NCI-H187 treated with DMSO at 0.1 percent for 48 hours (cell line): ENCODE measurements around the gene ABCB9.

Source experiments
- DNase-seq: peaks from one replicate; lab custom pipeline; 2025; lab: John Stamatoyannopoulos, UW

The ABCB9 gene

GRCh38 chr12:122994781-122995502, 28.7 kb upstream of the ABCB9 start:
- no peak for DNase-seq

DNA sequence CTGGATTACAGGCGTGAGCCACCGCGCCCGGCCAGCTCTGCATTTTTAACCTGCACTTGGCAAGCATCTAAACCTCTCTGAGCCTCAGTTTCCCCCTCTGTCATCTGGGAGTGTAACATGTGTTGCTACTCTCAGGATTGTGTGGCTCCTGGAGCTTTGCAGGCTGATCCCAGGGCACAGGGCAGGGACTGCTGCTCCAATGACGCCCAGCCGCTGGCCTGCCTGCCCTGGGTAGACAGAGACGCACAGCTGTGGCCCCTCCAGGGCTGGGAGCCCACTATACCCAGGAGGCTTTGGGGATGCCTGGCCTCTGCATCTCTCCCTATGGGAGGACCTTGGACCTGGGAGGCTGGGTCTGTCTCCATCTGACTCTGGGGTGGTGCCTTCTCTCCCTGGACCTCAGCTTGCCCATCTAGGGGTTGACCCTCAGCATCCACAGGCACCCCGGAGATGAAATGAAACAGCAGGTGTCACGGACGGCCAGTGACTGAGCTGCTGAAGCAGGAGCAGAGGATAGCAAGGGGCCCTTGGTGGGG, 27.9 kb upstream of the ABCB9 start:
- no peak for DNase-seq

DNA sequence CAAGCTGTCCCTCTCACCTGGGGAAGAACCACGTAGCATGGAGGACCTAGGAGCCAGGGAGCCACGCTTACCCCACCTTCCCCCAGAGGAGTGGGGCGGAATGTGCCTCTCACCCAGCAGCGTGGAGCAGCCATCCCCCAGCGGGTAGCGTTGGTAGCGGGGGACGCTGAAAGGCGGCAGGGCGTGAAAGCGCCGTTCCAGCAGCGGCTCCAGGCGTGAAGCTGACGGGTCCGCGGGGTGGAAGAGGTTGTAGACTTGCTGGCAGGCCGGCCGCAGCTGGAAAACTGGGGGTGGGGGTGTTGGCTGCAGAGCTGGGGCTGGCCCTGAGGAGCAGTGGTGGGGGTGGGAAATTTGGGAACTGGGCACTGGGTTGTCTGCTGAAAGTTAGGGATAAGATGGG, 26.1 kb upstream of the ABCB9 start:
- DNase-seq, result no peak

GRCh38 chr12:122991623-122992275, 25.5 kb upstream of the ABCB9 start:
- DNase-seq, result no peak

DNA sequence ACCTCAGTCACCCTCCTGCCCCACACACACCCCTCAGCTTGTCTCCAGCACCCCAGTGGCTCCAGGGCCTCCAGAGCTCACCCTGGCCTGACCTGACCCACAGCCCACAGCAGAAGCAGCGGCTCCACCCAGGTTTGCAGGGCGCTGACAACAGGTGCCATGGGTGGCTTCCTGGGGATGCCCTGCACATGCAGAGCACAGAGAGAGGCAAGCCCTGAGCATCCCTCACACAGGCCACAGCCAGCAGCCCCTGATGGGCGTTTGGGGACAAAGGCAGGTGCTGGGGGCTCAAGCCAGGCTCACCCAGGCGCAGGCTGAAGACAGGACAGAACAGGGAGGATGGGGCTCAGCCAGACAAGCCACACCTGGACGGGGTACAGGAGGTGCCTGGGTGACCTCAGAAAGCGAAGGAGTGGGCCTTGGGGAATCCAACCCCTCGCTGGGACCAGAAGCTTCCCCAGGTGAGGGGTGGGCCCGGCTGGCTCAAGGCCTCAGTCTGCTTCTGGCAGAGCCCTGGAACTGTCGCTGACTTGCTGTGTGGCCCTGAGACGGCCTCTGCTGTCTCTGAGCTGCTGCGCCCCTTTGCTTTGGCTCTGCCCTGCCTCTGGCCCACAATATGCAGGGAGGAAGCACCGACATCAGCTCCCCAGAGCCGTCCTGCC, 24.8 kb upstream of the ABCB9 start:
- DNase-seq, result no peak

DNA sequence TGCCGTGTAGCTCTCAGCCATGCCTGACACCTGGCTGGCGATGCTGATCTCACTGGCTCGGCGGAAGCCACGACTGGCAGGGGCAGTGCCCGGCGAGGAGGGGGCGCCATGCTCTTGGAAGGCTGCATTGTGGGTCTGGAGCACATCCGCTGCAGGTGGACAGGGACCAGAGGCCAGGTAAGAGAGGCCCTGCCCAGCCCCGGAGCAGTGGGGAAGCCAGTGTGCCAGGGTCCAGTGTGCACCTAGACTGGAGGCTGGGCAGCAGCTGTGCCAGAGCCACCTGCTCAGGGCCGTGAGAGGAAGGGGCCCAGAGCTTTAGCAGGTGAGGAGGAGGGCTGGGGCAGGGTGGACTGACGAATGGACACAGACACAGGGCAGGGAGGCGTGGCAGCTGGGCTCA, 24.3 kb upstream of the ABCB9 start:
- DNase-seq, result no peak

DNA sequence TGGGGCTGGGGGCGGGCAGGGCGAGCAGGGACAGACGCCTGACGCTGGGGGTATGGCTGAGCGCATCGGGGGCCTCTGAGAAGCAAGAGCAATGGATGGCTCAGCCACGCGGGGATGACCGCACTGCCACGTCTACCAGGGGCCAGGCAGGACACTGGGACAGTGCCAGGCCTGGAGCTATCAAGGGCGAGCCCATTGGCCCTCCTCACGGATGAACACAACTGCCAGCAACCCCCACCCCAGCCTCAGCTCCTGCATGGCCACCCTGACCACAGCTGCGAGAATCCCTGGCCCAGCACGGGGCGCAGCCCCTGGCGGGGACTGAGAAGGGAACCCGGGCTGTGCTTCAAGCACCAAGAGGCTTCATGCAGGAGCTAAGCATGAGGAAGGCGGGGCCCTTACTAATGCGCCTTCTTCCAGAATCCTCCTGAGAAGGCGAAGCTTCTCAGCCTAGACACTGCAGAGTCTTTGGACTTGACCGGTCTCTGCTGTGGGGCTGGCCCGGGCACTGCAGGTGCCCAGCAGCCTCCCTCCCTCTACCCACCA, 23.7 kb upstream of the ABCB9 start:
- no peak for DNase-seq

DNA sequence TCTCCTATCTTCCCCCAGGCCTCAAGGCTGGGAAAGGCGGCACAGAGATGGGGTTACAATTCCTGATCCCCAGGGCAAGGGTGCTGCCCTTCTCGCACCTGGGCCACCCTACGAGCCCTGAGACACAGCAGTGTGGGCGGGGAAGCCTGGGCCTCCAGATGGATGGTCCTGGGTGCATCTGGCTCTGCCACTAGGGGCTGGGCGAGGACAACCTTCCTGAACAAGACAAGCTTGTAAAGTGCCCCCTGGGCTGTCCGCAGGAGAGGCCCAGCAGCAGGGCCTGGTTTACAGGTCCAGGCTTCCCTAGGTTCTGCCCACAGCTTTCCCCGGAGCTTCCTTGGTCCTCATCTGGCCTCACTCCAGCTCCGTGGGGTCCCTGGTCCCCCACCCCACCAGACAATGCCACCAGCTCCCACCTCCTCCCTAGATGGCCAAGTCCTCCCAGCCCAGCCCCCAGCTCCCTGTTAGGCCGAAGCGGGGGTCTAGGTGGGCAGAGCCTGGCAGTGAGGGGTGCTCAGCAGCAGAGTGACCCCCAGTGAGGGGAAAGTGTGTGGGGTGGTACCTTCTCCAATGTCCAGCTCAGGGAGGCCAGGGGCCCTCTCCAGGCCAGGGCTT, 23.1 kb upstream of the ABCB9 start:
- no peak for DNase-seq

DNA sequence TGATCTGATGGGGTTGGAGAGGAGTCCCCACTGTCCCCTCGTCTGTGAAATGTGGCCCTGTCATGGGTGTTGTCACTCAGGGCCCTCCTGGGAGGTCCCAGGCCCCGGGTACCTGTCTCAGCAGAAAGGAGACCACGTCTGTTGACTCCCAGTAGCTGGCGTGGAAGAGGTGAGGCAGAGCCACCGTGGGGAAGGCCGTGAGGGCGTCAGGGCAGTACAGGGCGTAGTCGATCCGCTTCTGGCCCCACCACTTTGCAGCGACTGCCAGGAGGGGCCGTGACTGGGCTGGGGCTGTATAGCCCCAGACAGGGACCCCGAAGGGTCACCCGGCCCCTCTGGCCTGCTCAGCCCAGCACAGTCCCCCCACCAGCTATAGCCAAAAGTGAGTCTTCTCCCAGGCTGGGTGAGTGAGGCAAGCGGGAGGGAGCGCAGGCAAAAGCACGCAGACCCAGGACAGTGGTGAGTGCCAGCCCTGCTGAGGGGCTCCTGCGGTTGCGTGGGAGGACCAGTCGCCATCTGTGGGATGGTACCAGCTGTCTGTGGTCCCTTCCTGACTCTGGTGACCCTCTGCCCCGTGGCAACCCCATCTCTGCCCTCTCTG, 22.4 kb upstream of the ABCB9 start:
- DNase-seq, result no peak

DNA sequence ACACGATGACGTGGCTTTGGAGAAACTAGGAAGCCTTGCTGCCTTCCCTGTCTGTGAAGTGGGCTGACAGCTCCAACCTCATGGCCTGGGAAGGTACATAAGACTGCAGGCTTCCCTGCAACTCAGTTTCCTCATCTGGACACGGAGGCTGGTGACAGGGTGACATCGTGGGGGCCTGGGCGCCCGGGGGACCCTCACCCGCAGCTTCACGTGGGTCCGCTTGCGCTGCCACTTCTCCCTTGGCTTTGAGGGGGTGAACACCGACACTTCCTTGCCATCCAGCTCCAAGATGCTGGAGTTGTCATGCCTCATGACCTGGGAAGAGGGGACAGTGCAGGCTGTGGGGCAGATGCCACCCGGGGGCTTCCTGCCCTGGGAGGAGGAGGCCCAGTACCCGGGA, 21.8 kb upstream of the ABCB9 start:
- no peak for DNase-seq

DNA sequence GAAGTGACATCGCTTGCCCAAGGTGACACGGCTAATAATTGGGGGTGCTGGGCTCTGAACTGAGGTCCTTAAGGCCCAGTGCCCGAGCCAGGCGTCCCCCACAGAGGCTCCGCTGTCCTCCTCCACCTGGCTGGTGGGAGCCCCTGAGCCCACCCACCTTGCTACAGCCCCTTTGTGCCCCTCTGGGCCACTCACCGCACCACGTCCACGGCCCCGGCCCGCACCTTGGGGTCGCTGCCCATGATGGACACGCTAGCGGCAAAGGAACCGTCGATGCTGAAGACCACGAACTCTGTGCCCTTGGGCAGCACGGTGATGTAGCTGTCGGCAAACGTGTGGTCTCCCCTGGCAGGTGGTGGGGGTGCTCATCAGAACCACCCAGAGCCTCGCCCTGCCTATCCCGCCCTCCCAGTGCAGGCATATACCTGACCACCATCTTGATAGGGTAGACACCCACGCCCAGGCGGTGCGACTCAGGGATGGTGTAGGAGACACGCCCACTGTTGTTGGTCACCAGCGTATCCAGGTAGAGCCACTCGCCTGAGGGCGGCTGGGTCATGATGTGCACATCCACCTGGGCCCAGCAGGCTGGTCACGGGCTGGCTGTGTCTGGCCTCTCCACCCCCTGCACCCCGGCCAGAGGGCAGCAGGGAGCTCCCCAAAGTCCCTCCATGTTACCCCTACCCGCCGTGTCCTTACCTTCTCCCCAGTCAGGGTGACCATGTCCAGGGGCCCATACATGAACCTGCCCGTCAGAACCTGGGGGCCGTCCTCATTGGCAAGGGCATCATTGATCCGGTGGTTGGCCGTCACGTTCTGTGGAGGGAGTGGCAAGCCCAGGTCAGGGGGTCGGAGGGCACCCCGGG, 21.1 kb upstream of the ABCB9 start:
- no peak for DNase-seq

DNA sequence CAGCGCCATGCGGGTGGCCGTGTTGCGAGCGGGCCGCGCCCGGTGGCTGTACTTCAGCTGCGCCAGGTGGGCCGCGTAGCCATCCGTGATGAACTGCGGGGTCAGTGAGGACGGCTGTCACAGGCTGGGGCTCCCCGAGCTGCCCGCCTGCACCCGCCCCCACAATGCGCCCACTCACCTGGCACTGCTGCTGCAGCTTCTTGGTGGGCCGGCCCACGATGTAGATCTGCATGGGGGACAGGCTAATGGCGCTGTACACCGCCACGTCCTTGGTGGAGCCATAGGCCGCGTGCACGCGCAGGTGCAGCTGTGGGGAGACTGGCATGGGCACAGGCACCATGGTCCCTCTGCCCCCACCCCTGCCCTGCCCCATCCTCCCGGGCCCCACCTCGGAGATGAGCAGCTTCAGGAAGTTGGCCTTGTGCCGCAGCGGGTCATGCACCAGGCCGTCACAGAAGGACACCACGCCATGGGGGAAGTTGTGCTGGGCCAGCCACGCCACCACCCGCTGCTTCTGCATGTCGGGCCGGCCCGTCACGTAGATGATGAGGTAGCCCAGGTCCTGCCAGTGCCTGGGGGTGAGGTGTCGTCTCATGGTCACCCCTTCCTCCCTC, 20.1 kb upstream of the ABCB9 start:
- DNase-seq, result no peak

- DNase-seq, result no peak
Measured at GRCh38 chr12:122985338-122986257, 19.3 kb upstream of the ABCB9 start.

DNA sequence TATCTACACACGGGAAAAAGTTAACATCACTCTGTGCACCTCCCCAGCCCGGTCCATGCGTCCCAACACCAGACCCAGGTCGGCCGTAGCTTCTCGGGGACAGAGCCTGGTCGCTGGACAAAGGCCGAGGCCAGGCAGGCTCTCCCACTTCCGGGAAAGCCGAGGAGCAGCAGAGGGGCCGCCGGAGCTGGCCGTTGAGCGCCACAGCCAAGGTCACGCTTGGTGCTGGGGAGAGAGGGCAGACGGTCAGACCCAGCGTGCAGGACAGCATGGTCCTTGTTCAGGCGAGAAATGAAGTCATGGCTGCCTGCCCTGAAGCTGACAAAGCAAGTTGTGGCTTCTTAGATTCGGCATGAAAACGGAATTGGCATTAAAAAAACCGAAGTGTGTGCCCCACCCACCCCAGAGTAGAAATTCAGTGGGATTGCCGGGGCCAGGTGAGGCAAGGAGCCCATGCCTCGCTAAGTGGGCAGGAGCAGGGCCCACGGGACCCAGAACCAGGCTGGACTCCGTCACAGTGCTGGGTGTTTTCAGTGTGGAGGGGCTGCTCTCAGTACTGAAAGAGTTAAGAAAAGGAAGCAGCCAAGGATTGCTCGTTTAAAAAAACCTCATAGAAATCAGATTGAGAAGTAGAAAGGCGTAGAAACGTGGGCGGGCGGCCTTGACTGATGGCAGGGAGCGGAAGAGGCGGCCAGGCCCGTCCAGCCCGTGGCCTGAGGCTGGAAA, 18.5 kb upstream of the ABCB9 start:
- DNase-seq, result no peak

- no peak for DNase-seq
Measured at GRCh38 chr12:122983789-122984515, 17.7 kb upstream of the ABCB9 start.

GRCh38 chr12:122982963-122983788, 16.9 kb upstream of the ABCB9 start:
- DNase-seq, result no peak

DNA sequence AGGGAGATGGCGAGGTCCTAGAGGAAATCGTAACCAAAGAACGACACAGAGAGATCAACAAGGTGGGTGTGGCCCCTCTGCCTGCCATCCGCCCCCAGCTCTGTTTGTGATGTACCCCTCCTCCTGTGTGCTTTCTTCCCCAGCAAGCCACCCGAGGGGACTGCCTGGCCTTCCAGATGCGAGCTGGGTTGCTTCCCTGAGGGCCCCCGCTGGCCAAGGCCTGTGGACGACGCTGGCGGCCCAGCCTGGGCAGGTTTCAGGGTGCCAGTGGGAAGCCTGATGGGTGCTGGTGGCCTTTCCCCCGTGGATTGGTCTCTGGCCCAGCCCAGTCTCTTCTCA, 16.2 kb upstream of the ABCB9 start:
- no peak for DNase-seq
